ENCODE measurements around the gene BTBD8.

- TF ChIP-seq CTCF (conservative IDR thresholded peaks at IDR 0.05; ENCODE audit: low read depth in 2 of 2), result no peak
- no peak for TF ChIP-seq EZH2 (IDR thresholded peaks at IDR 0.05; ENCODE audit: low read depth, unreplicated experiment)
Measured at GRCh38 chr1:92117526-92117925, 37.4 kb downstream of the BTBD8 start.
